GM10266 (cell line): ENCODE results near the gene OMG.
"Not testable (repeated sequence)": the region's sequence is repeated elsewhere in the genome, so short reads cannot be mapped to it uniquely, and the experiment has no call there.

Experiments used
- DNase-seq: peaks from one replicate; pipeline ENCODE4 v3.0.0; 2012; ENCODE audit errors: extremely low spot score
- TF ChIP-seq, protein P1 (sequence below): IDR thresholded peaks from 2 replicates; pipeline ENCODE4 v1.5.1; 2012; ENCODE audit warnings: mild to moderate bottlenecking, low read depth; ENCODE audit not compliant: control insufficient read depth, insufficient read depth; ENCODE audit errors: missing control alignments

OMG gene

DNA sequence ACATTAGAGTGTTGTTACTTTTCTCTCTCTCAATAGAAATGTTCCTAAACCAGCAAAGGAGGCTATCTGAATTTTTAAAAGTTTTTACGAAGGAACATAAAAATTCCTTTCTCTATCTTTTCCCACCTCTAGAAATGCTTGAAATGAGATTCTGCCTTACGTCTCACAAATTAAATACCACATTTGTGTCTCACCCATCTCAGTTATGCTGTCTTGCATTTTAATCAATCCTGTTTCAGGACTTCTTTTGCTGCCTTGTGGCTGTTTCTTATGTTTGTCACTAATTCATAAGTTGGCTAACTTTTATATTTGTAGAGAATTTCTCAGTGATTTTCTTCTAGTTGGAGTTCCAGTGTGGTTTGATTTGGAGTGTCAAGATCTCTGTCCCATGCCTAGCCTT lies 3.5 kb downstream of the OMG start:
- TF ChIP-seq, protein P1, sequence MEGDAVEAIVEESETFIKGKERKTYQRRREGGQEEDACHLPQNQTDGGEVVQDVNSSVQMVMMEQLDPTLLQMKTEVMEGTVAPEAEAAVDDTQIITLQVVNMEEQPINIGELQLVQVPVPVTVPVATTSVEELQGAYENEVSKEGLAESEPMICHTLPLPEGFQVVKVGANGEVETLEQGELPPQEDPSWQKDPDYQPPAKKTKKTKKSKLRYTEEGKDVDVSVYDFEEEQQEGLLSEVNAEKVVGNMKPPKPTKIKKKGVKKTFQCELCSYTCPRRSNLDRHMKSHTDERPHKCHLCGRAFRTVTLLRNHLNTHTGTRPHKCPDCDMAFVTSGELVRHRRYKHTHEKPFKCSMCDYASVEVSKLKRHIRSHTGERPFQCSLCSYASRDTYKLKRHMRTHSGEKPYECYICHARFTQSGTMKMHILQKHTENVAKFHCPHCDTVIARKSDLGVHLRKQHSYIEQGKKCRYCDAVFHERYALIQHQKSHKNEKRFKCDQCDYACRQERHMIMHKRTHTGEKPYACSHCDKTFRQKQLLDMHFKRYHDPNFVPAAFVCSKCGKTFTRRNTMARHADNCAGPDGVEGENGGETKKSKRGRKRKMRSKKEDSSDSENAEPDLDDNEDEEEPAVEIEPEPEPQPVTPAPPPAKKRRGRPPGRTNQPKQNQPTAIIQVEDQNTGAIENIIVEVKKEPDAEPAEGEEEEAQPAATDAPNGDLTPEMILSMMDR = no peak
- DNase-seq = no peak

DNA sequence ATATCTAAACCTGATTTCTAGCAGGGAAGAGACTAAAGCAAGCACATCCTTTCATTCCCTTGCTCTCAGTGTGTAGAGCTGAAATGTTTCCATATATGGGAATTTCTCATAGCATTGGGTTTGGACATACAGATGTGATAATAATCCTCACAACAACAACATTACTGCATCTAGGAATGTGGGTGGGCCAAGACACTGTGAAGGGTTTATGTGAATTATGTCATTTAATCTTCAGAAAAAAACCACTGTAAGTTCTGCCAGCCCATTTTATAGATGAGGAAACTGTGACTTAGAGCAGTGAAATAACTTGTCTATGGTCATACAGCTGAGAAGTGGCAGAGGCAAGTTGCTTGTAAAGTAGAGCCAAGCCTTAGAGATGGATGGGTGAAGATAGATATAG lies 5.2 kb downstream of the OMG start:
- DNase-seq = no peak
- TF ChIP-seq, protein P1 = no peak

DNA sequence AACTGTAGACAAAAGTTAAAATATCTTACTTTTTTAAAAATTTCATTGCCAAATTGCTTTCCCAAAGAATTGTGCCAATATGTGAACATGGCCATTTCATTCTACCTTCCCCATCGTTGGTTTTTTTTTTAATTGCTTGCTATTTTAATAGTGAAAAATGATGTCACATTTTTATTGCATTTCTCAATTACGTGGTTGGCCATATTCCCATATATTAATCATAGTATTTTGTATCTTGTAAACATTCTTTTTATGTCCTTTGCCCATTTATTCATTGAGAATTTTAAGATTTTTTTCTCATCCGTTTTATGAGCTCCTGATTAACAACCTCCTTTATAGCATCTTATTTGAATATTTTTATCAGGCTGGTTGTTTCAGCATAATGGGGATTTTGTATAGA lies 7.2 kb downstream of the OMG start:
- no peak for DNase-seq
- TF ChIP-seq, protein P1 = no peak

DNA sequence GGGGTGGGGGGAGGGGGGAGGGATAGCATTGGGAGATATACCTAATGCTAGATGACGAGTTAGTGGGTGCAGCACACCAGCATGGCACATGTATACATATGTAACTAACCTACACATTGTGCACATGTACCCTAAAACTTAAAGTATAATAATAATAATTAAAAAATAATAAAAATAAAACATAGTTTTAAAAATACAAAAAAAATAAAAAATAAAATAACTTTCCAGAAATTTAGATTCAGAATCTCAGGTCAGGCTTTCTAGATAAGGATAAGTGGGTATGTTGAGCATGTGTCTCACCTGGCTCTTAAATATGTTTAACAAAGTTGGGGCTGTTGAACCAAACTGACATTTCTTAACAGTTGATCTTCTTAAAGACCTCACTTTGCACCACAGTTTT lies 9.1 kb downstream of the OMG start:
- DNase-seq = not testable (repeated sequence)

DNA sequence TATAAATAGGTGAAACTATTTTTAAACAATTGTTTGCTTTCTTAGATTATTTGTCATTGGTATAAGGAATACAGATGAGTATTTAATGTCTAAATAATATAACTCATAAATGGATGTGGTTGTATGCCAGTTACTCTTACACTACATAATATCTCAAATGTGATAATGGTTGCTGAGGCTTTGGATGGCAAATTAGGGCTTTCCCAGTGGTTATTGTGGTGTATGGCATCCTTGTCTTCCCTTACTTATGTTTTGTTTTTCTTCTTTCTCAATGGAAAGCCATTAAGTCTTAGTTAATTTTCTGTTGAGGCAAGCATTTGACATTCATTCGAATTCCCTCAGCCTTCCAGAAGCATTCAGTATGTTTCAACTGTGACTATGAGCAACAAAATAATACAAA lies 10.5 kb downstream of the OMG start:
- DNase-seq = no peak
- TF ChIP-seq, protein P1 = no peak

DNA sequence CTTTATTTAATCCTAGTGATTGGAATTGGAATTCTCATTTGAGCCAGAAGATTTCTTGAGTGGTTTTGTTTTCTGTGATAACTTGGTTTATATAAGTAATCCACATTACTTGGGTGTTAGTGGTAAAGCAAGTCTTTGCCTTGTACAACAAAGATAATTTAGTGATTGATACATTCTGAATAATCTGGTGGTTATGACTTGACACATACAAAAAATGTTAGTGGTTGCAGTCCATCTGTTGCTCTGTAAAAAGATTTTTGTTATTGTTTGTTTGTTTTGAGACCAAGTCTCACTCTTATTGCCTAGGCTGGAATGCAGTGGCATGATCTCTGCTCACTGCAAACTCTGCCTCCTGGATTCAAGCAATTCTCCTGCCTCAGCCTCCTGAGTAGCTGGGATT lies 13.2 kb downstream of the OMG start:
- TF ChIP-seq, protein P1 = no peak
- DNase-seq = no peak

DNA sequence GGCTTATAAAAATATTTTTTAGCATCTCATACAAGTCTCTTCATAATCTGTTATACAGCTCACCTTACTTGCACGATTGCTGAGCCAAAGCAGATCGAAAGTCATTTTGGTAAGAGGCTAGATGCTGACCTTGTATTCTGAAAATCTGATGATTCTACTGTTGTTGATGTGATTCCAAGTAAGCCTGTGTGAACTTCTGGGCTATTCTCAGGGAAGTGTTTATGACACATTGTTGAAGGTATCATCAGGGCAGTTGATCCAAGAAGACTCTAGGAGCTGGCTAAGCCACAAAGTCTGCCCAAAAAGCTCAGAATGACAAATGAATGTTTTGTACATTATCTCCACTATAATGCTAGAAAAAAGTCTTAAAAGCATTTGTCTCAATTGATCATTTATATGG lies 16.0 kb downstream of the OMG start:
- TF ChIP-seq, protein P1 = no peak
- no peak for DNase-seq

DNA sequence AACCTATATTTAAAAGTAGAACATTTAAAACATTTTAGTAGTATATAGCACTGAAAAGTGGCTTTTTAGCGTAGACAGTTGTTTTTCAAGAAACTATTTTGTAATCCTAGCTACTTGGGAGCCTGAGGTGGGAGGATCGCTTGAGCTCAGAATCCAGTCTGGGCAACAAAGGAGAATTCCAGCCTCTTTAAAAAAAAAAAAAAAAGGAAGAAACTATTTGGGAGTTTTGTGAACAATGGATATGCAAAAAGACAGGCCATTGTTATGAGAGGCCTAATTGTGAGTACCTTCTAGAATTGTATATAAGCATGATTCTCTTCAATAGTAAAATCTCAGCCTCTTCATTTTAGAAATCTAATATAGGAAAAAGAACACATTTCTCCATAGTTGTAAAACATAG lies 17.6 kb downstream of the OMG start:
- no peak for DNase-seq
- TF ChIP-seq, protein P1 = no peak
